ENCODE measurements around the gene CHCHD10. TPM values are rescaled to one million over a fixed set of nuclear protein-coding genes. Genes with fewer than 3 reads are reported as not detected.

CHCHD10 gene
- total RNA-seq, 1 donor from 2014 or later = 60.9 TPM

DNA sequence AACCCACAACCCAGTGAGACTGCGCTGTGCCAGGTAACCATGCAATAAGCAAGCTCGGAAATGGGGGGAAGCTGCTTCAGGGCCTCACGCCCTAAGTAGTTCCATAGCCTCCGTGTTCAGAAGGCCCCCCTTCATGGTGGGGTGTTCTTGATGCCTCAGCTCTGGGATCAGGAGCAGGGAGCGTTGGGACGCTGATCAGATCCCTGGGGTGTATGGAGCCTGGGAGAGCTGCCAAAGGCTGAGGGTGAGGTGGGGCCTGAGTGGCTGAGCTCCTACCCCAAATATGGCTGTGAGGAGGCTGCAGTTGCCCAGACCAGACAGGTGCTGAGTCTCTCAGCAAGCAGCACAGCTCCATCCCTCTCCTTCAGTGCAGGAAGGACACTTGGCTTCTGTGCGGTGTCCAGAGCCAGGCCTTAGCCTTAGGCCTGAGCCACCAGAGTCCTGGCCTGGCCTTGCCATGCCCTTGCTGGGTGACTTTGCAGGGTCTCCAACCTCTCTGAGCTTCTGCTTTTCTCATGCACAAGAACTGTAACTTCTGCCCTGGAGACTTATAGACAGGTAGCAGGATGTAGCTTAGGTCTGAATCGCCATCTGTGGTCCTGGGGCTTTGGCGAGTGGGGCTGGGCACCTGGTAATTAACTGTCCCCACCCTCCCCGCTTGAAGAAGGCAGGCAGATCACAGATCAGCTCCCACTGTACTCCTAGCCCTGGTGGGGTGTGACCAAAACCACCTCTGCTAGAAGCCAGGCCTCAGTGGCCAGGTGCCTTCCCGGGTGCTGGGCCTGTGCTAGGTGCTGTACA, 10.2 kb upstream of the CHCHD10 start:
- Histone ChIP-seq H3K9ac (ENCODE audit: low read length) (no peak overlapping the region), H3K4me3 (ENCODE audit: insufficient read depth, low read depth, low read length) (no peak overlapping the region), H4K20me1 (ENCODE audit: insufficient read depth, low read length) (peaks cover 3% of the 10 kb centered on the region), H3K27ac (ENCODE audit: low read depth, low read length) (no peak overlapping the region), H3K36me3 (ENCODE audit: insufficient read depth, low read length) (no peaks in the 10 kb centered on the region), H3K4me1 (ENCODE audit: insufficient read depth, low read length) (peaks cover 10% of the 10 kb centered on the region), H3K9me3 (ENCODE audit: insufficient read depth, low read depth, low read length) (no peaks in the 10 kb centered on the region), H3K79me2 (ENCODE audit: insufficient read depth, low read length) (no peaks in the 10 kb centered on the region), H2AFZ (ENCODE audit: low read depth, low read length) (no peak overlapping the region), H3K4me2 (ENCODE audit: low read length) (no peak overlapping the region), H3K27me3 (ENCODE audit: insufficient read depth, low read length) (no peaks in the 10 kb centered on the region)
- no peak overlapping the region for H3K4me3 Mint-ChIP-seq (ENCODE audit: unreplicated experiment)
- DNase-seq (ENCODE audit: low read depth) (no peak), FAIRE-seq (no peak)
- peaks cover 21% of the 10 kb centered on the region for H3K4me1 Mint-ChIP-seq (ENCODE audit: low read depth, unreplicated experiment)
- TF ChIP-seq, protein P1, sequence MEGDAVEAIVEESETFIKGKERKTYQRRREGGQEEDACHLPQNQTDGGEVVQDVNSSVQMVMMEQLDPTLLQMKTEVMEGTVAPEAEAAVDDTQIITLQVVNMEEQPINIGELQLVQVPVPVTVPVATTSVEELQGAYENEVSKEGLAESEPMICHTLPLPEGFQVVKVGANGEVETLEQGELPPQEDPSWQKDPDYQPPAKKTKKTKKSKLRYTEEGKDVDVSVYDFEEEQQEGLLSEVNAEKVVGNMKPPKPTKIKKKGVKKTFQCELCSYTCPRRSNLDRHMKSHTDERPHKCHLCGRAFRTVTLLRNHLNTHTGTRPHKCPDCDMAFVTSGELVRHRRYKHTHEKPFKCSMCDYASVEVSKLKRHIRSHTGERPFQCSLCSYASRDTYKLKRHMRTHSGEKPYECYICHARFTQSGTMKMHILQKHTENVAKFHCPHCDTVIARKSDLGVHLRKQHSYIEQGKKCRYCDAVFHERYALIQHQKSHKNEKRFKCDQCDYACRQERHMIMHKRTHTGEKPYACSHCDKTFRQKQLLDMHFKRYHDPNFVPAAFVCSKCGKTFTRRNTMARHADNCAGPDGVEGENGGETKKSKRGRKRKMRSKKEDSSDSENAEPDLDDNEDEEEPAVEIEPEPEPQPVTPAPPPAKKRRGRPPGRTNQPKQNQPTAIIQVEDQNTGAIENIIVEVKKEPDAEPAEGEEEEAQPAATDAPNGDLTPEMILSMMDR (IDR thresholded peaks at IDR 0.05; ENCODE audit: insufficient read depth, low read depth, low read length) = no peak
- no peak for TF ChIP-seq EZH2 (IDR thresholded peaks at IDR 0.05; ENCODE audit: insufficient read depth, low read length)
- H3K27me3 Mint-ChIP-seq (ENCODE audit: low read depth, unreplicated experiment) = peaks cover 24% of the 10 kb centered on the region
- H3K27ac Mint-ChIP-seq (ENCODE audit: unreplicated experiment) = no peak overlapping the region
- H3K9me3 Mint-ChIP-seq (ENCODE audit: unreplicated experiment) = no peaks in the 10 kb centered on the region
- peaks cover 9% of the 10 kb centered on the region for H3K36me3 Mint-ChIP-seq (ENCODE audit: low read depth, unreplicated experiment)

DNA sequence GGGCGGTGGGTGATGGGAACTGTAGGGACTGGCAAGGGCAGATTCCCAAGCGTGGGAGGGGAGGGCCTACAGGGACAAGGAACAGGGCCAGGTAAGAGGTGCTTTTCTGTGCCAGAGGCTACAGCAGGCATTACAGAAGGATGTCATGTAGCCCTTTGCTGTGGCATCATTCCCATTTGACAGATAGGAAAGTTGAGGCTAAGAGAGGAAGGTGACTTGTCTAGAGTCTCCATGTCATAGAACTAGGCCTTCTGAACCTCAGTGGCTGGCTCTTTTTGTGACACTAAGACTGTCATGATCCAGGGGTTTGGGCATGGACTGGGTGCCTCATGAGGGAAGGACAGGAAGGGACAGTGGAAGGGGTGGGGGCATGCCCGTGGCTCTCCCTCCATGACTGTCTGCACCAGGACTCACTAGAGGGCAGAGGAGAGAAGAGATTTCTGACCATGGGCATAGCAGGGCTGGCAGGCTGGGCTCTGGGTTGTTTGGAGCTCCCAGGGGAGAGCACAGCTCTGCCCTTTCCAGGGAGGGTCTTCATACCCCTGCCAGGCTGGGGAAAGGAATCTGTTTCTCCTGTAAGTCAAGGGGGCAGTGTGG, 8.1 kb upstream of the CHCHD10 start:
- peak overlapping the region; percentile 54 for H3K4me3 Mint-ChIP-seq (ENCODE audit: unreplicated experiment)
- DNase-seq (ENCODE audit: low read depth) = no peak

More for the DNA sequence above, 8.1 kb upstream of the CHCHD10 start:
- H3K27ac Mint-ChIP-seq (ENCODE audit: unreplicated experiment) = no peak overlapping the region
- peaks cover 3% of the 10 kb centered on the region for H4K20me1 ChIP-seq (ENCODE audit: insufficient read depth, low read length)
- H3K27ac ChIP-seq (ENCODE audit: low read depth, low read length) = no peak overlapping the region
- no peak overlapping the region for H3K9ac ChIP-seq (ENCODE audit: low read length)
- H3K4me1 Mint-ChIP-seq (ENCODE audit: low read depth, unreplicated experiment) = peaks cover 18% of the 10 kb centered on the region
- no peak overlapping the region for H2AFZ ChIP-seq (ENCODE audit: low read depth, low read length)
- no peak for FAIRE-seq
- no peaks in the 10 kb centered on the region for H3K36me3 ChIP-seq (ENCODE audit: insufficient read depth, low read length)
- no peaks in the 10 kb centered on the region for H3K27me3 ChIP-seq (ENCODE audit: insufficient read depth, low read length)
- peaks cover 6% of the 10 kb centered on the region for H3K36me3 Mint-ChIP-seq (ENCODE audit: low read depth, unreplicated experiment)
- no peak overlapping the region for H3K4me2 ChIP-seq (ENCODE audit: low read length)
- TF ChIP-seq, protein P1 (IDR thresholded peaks at IDR 0.05; ENCODE audit: insufficient read depth, low read depth, low read length) = no peak
- no peak for TF ChIP-seq EZH2 (IDR thresholded peaks at IDR 0.05; ENCODE audit: insufficient read depth, low read length)
- no peak overlapping the region for H3K4me3 ChIP-seq (ENCODE audit: insufficient read depth, low read depth, low read length)
- no peaks in the 10 kb centered on the region for H3K9me3 ChIP-seq (ENCODE audit: insufficient read depth, low read depth, low read length)
- peaks cover 7% of the 10 kb centered on the region for H3K4me1 ChIP-seq (ENCODE audit: insufficient read depth, low read length)
- peaks cover 25% of the 10 kb centered on the region for H3K27me3 Mint-ChIP-seq (ENCODE audit: low read depth, unreplicated experiment)
- H3K9me3 Mint-ChIP-seq (ENCODE audit: unreplicated experiment) = no peaks in the 10 kb centered on the region
- H3K79me2 ChIP-seq (ENCODE audit: insufficient read depth, low read length) = no peaks in the 10 kb centered on the region
